PC-9 (cell line): ENCODE data around the gene ACMSD.

ENCODE experiments used
- EZH2 ChIP-seq: fragments of 200-600 bp; sonication (generic); IDR thresholded peaks from 2 replicates; pipeline ENCODE4 v1.8.0; 2017; ENCODE audit warnings: antibody characterized with exemption, low read depth
- TF ChIP-seq, protein P1 (sequence below): fragments of 200-600 bp; sonication (generic); conservative IDR thresholded peaks from 2 replicates; pipeline ENCODE4 v1.6.1; 2017; ENCODE audit warnings: mixed run types, antibody characterized with exemption, mild to moderate bottlenecking, moderate library complexity

DNA sequence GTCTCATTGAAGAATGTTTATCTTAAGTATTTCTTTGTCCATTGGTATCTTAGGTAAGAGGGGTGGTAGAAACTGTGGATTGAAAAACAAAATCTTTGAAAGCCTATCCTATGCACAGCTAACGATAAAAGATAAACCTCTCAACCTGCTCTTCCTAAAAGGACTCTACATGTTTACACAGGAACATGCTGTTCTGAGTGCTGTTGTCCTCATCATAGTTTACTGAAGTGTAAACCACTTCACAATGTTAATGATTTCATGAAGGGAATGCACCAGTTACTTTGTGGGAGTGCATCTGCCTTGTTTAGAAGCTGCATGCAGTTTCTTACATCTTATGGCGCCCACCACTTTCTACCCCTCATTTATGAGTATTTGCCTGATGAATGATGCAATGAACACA is 1.2 kb downstream of the ACMSD start:
- TF ChIP-seq, protein P1, sequence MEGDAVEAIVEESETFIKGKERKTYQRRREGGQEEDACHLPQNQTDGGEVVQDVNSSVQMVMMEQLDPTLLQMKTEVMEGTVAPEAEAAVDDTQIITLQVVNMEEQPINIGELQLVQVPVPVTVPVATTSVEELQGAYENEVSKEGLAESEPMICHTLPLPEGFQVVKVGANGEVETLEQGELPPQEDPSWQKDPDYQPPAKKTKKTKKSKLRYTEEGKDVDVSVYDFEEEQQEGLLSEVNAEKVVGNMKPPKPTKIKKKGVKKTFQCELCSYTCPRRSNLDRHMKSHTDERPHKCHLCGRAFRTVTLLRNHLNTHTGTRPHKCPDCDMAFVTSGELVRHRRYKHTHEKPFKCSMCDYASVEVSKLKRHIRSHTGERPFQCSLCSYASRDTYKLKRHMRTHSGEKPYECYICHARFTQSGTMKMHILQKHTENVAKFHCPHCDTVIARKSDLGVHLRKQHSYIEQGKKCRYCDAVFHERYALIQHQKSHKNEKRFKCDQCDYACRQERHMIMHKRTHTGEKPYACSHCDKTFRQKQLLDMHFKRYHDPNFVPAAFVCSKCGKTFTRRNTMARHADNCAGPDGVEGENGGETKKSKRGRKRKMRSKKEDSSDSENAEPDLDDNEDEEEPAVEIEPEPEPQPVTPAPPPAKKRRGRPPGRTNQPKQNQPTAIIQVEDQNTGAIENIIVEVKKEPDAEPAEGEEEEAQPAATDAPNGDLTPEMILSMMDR = no peak
- TF ChIP-seq EZH2 = no peak
